AG08395 (cell line): ENCODE measurements around the gene KRTAP10-3.
"Not testable (repeated sequence)": the region's sequence is repeated elsewhere in the genome, so short reads cannot be mapped to it uniquely, and the experiment has no call there.

Experiments
- DNase-seq: peaks from one replicate; pipeline ENCODE4 v3.0.0; 2012; ENCODE audit warnings: mixed read lengths, low spot score

The KRTAP10-3 gene

DNA sequence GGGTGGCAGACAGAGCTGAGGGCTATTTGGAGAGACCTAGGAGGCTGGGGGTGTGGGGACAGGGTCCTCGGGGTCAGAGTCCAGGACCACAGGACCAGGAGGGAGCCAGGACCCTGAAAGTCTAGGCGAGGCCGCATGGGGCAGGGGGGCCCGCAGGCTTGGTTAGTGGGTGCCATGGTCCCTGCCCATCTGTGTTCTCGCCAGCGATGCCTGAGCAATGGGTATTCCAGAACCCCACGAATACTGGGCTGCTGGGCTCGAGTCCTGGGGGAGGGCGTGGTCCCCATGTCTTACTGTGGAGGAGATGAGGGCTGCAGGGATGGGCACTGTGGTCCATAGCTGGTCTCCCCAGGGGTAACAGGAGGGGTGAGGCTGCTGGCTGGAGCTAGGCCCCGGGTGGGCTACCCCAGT, 31.7 kb upstream of the KRTAP10-3 start:
- no peak for DNase-seq

DNA sequence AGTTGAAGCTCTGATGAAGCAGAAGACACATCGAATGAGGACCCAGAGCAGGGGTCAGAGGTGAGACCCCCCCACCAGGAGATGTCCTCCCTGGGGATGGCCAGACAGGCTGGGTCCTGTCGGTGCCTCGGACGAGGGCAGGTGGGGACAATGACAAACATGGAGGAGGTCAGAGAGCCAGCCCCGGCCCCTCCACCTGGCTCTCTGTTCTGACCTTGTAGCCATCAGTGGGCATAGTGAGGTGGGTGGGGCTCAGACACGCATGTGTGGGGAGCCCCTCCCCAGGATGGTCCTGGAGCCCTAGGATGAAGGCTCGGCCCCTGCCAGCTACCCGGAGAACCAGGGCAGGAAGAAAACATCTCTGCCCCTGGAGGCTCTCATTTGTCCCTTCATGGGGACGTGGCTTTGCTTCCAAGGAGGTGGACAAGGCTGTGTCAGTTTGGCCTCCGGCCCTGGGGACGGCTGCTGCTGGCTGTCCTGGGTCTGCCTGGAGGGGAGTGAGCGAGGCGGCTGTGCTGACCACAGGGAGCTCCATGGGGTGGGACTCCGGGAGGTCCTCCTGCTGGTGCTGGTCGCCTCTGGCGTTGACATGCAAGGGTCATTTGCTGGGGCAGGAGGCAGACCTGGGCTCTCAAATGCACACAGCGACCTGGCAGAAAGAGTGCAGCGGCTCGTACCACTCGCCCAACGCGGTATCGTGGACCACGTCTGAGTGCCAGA, 31.2 kb upstream of the KRTAP10-3 start:
- no peak for DNase-seq

DNA sequence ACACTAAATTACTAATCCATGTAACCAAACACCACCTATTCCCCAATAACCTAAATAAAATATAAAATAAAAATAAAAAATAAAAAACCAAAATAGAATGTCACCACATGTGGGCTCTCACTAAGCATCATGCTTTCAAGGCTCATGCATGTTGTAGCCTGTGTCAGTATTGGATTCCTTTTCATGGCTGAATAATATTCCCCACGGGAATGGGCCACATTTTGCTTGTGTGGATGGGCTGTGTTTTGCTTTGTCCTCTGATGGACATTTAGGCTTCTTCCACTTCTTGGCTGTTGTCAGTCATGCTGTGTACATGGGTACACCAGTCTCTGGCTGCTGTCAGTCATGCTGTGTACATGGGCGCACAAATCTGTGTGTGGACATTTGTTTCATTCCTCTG, 30.5 kb upstream of the KRTAP10-3 start:
- no peak for DNase-seq

DNA sequence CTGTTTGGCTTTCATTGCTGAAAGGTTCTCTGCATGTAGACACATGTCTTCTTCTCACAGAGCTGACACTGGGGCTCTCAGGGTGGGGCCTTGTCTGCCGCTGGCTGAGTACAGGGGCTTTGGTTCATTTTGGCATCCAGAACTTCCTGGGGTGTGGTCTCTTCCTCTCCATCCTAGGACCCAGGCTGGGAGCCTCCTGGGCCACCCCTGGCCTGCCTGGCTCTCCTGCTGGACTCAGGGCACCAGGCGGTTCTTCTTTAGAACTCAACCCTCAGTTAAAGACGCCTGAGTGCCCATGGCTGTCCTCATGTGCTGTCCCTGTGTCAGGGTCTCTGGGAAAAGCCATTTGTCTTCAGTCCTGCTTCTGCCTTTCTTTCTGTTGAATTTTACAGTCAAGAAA, 27.3 kb upstream of the KRTAP10-3 start:
- no peak for DNase-seq

DNA sequence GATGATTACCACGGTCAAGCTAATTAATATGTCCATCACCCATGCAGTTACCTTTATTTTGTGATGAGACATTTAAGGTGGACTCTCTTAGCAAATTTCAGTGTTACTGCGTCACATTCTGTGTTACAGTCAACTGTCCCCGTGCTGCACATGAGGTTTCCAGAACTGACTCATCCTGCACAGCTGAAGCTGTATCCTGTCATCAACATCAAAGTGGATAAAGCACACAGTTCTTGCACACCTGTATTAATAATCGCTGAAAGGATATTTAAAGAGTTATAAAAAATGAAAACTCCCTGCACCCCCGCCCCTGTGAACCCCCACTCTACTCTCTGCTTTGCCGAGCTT, 25.2 kb upstream of the KRTAP10-3 start:
- DNase-seq = no peak

DNA sequence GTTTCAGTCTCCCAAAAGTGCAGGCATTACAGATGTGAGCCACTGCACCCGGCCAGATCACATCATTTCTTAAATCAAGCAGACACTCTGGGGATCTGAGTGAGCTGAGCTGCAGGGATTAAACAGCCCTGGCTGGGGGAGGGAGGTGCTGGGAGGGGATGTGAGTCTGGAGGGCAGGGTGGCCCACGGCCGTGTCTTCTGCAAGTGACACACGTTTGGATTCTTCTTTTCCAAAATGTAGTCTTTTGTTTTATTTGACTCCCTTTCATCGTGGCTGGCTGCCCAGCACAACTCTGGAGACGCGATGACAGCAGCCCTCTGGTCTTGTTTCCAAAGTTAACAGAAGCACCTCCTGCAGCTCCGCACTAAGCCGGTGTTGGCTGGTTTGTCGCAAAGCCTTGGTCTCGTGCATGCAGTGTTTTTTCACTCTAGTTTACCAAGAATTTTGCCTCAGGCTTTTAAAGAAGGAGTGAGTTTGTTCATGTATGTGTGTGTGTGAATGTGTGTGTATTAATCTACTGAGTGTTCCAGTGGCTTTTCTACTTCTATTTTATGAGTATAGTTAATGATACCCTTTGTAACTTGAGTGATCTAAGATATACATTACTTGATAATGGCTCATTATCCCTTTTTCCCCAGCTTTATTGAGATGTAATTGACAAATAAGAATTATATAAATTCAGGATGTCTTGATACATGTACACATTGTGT, 24.6 kb upstream of the KRTAP10-3 start:
- DNase-seq = no peak

DNA sequence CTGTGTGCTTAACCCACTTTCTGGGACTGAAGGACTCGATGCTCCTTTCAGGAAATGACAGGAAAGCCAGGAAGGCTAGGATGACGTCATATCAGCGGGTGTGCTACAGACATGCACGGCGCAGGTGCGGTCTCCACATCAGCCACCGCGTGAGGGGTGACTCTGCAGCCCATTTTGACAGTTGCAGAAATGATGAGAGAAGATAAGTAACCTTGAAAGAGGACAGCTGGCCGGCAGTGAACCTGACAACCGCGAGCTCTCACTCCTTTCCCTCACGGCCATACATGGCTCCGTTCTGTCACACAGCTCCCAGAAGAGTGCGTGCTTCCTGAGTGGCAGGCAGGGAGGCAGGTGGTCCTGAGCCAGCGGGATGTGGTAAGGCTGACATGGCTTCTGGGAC, 23.5 kb upstream of the KRTAP10-3 start:
- no peak for DNase-seq

DNA sequence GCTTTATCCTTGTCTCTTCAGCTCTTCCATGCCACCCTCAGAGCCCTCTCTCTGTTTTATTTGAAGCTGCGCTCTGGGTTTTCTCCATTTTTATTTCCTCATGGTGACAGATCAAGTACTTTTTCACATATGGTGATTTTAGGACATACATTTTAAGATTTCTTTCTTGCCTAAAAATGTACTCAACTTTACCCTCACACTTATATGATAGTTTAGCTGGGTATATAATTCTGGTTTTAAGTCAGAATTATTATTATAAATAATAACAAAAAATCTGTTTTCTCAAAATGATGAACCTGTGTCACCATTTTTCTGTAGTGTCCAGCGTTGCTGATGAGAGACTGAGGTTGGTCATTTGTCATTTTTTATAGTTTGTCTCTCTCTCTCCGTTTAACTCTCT, 22.6 kb upstream of the KRTAP10-3 start:
- DNase-seq = no peak

DNA sequence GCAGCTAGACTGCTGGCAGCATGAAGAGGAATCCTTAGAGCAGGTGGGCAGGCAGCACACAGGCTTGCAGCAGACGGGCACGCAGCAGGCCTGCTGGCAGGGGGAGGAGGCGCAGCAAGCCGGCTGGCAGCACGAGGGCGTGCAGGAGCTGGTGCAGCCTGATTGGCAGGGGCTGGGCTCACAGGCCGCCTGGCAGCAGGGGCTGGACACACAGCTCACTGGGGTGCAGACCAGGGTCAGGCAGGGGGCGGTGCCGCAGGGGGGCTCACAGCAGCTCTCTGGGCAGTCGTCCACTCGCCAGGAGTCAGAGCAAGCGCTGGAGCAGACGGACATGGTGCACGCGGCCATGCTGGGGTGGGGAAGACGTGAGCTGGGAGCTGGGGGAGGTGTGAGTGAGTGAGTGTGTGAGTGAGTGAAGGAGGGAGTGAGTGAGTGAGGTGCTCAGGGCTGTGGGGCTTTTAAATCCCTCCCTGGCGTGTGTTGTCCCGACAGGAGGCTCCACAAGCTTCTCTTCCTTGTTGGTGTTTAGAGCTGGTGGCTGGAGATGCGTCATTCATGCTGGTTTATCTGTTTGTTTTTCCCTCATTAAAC, 21.7 kb upstream of the KRTAP10-3 start, which contains the start of gene KRTAP10-5:
Gene KRTAP10-5, minus strand, starts transcription at position 374 of the 591 bp plus-strand sequence. Its CDS starts 26 bp downstream, at position 348.
- DNase-seq = not testable (repeated sequence)

DNA sequence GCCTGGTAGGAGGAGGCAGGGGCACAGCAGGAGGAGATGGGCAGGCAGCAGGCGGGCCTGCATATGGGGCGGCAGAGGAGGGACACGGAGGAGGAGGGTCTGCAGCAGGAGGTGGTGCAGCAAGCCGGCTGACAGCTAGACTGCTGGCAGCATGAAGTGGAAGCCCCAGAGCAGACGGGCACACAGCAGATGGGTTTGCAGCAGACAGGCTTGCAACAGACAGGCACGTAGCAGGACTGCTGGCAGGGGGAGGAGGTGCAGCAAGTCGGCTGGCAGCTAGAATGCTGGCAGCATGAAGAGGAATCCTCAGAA, 21.2 kb upstream of the KRTAP10-3 start:
- no peak for DNase-seq

DNA sequence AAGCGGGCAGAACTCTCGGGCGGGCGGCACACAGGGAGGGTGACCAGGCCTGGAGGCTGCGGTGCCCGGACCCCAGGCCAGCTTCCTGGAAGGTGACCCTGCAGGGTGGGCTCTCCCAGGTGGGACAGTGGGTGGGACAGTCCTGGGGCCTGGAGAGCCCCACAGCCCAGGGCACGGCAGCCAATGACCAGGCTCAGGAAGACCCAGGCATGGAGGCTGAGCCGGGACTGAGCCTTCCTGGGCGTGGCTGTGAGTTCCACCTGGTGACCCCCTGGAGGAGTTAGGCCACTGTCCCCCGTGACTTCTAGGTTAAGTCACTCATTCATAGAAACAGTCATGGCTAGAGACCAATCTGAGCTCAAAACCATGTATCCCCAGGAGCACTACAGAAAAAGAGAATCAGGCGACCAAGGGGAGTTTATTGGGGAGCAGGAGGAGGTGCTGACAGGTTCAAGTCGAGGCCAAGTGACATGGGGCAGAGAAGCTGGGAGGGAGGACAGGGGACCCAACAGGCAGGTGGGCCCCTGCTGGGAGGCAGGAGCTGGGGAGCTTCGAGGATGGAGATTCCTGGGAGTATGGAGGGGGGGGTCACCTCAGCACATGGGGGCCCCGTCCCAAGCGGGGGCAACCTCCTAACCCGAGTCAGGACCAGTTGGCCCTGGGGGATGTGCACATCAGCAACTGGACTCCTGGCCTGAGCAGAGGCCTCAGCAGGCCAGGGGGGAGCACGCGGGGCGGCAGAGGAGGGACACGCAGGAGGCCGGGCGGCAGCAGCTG, 20.6 kb upstream of the KRTAP10-3 start:
- no peak for DNase-seq

DNA sequence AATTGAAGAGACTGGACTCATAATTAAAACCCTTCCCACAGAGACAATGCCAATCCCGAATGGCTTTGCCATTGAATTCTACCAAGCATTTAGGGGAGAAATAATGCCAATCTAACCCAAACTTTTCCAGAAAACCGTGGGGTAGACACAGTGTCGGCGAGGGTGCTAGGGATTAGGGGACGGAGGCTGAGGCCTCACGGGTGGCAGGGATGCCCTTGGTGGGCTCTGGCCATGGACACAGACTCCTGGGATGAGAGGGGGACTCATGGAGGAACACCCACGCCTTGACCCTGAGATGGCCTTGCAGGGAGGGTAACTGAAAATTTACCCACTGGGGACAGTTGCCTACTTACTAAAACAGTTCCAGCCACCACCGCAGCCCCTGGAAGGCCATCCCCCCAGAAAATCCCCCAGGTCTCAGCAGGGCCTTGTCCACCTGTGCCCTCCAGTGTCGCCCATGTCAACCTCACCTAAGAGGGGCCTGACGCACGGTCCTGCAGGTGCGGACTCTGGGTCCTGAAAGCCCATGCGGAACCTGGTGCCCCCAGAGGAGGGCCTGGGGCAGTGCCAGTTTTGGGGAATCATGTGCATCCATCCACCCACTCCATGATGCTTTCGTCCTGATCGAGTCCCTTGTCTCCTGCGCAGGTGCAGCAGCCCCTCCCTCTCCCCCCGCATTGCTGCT, 19.9 kb upstream of the KRTAP10-3 start:
- DNase-seq = no peak

DNA sequence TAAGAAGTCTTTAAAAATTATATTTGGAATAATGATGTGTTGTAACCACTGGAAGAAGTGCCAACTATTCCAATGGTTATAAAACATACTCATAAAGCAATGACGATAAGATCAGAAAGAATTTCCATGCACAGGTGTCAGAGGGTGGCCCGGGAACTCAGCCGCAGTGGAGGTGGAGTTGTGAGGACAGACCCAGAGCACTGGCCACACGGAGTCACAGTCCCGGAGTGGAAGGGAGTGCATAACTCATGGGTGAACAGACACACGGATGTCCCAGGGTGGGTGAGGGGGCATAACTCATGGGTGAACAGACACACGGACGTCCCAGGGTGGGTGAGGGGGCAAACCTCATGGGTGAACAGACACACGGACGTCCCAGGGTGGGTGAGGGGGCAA, 17.4 kb upstream of the KRTAP10-3 start:
- no peak for DNase-seq

DNA sequence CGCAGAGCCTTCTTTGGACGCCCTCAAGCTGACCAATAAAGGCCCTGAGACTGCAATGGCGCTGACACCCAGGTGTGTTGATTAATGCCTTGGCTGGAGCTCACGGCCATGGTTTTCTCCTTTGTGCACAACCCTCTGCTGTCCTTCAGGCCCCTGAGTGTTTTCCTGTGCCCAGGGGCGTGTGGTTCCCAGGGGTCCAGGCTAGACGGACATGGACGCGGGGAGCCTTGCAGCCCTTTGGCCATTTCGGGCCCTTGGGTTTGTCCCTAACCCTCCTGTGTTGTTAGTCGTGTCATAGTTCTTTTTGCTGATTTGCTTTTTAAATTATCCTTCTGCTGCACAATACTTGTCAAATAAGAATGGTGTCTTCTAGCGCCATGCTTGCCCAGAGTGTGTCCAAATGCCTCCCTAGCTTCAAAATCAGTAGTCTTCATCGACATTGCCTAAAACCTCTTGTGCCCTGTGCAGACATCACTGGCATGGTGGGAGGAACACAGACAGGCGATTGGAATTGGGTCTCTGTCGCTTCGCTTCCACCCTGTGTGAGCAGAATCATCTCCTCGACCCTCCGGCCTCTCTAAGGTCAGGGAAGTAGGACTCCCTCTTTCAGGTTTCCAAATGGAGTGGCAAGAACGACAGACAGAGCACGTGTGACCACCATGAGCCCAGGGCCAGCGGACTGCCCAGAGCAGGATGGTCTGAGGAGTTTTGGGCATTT, 16.9 kb upstream of the KRTAP10-3 start:
- no peak for DNase-seq

DNA sequence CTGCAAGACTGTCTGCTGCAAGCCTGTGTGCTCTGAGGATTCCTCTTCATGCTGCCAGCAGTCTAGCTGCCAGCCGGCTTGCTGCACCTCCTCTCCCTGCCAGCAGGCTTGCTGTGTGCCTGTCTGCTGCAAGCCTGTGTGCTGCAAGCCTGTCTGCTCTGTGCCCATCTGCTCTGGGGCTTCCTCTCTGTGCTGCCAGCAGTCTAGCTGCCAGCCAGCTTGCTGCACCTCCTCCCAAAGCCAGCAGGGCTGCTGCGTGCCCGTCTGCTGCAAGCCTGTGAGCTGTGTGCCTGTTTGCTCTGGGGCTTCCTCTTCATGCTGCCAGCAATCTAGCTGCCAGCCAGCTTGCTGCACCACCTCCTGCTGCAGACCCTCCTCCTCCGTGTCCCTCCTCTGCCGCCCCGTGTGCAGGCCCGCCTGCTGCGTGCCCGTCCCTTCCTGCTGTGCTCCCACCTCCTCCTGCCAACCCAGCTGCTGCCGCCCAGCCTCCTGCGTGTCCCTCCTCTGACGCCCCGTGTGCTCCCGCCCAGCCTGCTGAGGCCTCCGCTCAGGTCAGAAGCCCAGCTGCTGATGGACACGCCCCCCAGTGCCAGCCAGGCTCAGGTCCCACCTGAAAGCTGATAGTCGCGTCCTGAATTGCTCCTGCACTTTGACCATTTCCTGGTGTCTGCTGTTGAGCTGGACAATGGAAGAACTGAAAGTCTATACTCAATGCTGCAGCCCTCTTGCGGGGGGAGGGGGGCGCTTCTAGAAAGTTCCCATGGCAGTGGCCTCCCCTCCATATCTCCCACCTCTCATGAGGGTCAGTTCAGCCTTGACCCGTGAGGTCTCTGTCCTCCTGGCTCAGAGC, 16.1 kb upstream of the KRTAP10-3 start:
- no peak for DNase-seq

DNA sequence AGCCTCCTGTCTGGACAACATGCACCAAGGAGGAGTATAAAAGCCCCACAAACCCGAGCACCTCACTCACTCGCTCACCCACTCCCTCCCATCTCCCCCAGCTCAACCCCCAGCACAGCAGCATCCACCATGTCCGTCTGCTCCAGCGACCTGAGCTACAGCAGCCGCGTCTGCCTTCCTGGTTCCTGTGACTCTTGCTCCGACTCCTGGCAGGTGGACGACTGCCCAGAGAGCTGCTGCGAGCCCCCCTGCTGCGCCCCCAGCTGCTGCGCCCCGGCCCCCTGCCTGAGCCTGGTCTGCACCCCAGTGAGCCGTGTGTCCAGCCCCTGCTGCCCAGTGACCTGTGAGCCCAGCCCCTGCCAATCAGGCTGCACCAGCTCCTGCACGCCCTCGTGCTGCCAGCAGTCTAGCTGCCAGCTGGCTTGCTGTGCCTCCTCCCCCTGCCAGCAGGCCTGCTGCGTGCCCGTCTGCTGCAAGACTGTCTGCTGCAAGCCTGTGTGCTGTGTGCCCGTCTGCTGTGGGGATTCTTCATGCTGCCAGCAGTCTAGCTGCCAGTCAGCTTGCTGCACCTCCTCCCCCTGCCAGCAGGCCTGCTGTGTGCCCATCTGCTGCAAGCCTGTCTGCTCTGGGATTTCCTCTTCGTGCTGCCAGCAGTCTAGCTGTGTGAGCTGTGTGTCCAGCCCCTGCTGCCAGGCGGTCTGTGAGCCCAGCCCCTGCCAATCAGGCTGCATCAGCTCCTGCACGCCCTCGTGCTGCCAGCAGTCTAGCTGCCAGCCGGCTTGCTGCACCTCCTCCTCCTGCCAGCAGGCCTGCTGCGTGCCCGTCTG, 15.2 kb upstream of the KRTAP10-3 start, which contains the start of gene KRTAP10-4:
Gene KRTAP10-4, plus strand, starts transcription at position 100 of the 827 bp plus-strand sequence. Its CDS starts 30 bp downstream, at position 130.
- not testable (repeated sequence) for DNase-seq

DNA sequence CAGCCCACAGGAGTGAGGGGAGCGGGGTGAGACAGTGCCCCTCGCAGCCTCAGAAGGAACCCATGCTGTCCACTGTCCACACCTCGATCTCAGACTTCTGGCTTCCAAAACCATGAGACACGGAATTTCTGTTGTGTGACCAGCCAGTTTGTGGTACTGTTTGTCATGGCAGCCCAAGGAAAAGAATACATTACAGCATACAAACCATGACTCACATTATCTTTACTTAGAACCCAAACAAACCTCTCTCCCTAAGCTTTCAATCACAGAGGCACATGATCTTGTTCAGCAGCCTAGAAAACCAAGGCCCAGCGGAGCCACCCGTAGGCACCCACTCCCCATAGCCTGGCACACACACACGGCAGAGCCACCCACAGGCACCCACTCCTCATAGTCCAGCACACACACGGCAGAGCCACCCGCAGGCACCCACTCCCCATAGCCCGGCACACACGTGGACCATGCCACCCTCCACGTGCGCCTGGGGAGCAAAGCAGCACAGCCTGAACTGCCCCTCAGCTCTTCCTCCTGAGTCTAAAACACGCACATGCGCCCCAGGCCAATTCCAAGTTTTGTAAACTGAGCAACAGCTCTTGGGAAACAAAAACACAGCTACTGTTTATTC, 14.5 kb upstream of the KRTAP10-3 start:
- DNase-seq = no peak

DNA sequence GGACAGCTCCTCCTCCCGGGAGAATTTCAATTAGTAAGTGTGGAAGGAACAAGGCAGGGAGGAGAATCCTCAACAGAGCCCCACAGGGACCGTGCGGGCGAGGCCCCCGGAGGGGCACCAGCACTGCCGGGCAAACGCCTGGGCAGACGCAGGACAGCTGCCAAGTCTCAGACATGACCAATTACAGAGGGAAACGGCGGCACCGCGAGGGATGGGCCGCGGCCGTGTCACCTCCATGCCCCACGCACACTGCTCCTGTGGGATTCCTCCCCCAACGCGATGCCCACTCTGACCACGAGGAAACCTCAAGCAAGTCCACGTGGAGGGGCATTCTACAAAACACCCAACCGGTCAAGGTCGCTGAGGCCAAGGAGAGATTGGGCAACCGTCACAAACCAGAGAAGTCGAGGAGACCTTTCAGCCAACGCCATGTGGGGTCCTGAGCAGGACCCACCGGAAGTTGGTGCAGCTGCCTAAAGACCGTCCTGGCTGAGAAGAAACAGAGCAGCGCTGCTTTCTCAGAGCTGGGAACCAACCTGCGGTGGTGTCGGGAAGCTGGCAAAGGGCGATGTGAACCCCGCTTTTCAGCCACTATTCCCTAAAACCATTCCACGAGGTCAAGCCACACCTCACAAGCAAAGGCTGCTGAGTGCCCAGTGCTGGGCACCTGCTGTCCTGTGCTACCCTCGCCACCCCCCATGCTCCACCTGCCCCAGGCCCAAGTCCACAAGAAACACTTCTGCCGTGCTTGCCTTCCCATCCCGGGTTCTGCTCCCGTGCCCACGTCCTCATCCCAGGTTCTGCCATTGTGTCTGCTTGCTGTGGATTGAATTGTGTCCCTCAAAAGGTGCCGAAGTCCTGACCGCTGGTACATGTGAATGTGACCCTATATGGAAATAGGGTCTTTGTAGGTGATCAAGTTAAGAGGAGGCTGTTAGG, 13.5 kb upstream of the KRTAP10-3 start:
- DNase-seq = no peak
